GM19467 (cell line): ENCODE measurements around the gene LCE2A.

ENCODE experiments used
- ATAC-seq: cut with Tn5 transposase; IDR thresholded peaks from one replicate; pipeline ENCODE4 v1.9.1; 2021; ENCODE audit warnings: mild to moderate bottlenecking, moderate library complexity; ENCODE audit not compliant: unreplicated experiment

Gene LCE2A

DNA sequence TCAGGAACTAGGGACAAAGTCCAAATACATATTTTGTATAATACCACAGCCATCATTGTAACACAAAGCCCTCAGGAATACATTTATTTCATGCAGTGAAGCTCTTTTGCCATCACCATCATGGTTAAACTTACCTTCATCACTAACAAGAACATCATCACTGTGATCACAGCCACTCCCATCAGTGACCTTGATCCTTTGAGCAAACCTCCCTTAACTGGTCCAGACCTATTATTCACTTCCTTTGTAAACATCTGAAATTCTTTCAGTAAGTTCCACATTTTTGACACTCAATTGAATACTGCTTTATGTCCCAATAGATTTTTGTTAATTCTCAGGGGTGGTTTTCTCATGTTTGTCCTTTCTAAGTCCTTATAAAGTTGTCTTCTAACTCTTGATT is 43.5 kb downstream of the LCE2A start:
- no peak for ATAC-seq

DNA sequence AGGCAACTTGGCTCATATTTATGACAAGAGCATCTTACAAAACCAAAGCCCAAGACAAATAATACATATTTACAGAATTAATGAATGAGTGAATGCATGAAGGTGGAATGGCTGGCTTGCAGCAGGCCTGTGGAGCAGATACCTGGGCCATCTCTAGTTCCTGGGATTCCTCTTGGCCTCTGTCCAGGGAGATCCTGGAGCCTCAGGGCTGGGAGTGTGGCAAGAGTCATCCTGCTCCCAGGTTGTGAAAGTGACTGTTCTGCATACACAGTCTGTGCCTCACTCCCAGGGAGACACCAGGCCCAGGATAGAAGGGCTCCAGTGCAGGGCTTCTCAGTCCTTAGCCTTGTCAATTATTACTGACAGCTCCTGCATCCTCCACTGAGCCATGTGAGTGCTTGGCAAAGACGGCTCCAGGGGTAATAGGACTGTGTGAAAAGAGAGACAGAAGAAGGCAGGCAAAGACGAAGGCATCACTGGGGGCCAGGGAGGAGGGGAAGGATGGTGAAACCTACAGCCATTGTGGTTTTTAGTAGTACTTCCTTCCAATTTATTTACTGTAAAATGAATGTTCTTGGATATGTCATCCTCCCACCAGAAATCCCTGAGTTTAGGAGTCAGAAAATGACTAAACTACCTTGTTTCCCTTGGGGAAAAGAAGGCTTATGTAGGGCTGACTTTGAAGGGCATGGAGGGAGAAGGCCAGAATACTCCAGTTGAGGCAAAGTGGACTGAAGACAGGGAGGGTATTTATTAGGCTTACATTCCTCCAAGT is 45.4 kb downstream of the LCE2A start:
- ATAC-seq: no peak

- ATAC-seq: no peak
These were observed 47.2 kb downstream of the LCE2A start for GRCh38 chr1:152745289-152745704.

DNA sequence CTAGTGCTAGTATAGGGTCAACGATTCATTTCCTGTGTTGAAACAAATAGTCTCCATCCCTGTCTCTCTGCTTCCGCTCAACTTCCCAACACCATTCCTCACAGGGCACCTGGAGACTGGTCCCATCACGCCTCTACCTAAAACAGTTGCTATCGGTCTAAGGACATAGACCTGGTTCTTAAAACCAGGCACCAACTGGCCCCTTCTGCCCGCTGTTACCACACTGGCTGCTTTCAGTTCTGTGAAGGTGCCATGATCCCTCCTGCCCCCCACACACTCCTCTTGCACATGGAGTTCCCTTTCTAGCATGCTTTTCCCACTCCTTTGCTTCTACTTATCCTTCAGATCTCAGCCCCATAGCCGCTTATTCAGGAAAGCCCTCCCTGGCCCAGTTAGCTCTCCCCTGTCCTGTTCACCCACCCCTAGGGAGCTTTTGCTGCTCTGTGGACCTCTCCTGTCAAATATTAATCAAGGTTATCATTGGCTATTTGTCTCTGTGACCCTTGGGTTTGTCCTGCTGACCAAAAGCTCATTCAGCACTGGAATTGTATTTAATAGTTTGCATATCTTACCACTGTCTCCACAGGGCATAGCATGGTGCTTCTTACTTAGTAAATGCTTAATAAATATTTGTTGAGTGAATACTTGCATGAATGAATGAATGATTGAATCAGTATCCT is 47.8 kb downstream of the LCE2A start:
- ATAC-seq: no peak

GRCh38 chr1:152747831-152748230 is 49.7 kb downstream of the LCE2A start:
- no peak for ATAC-seq
